COLO668 (cell line): Measurements from ENCODE around the gene TMEM185B.
"Not testable (repeated sequence)": the region's sequence is repeated elsewhere in the genome, so short reads cannot be mapped to it uniquely, and the experiment has no call there.

Experiments
- DNase-seq: peaks from one replicate; lab custom pipeline; 2025; ENCODE audit not compliant: unreplicated experiment; lab: John Stamatoyannopoulos, UW

The TMEM185B gene

DNA sequence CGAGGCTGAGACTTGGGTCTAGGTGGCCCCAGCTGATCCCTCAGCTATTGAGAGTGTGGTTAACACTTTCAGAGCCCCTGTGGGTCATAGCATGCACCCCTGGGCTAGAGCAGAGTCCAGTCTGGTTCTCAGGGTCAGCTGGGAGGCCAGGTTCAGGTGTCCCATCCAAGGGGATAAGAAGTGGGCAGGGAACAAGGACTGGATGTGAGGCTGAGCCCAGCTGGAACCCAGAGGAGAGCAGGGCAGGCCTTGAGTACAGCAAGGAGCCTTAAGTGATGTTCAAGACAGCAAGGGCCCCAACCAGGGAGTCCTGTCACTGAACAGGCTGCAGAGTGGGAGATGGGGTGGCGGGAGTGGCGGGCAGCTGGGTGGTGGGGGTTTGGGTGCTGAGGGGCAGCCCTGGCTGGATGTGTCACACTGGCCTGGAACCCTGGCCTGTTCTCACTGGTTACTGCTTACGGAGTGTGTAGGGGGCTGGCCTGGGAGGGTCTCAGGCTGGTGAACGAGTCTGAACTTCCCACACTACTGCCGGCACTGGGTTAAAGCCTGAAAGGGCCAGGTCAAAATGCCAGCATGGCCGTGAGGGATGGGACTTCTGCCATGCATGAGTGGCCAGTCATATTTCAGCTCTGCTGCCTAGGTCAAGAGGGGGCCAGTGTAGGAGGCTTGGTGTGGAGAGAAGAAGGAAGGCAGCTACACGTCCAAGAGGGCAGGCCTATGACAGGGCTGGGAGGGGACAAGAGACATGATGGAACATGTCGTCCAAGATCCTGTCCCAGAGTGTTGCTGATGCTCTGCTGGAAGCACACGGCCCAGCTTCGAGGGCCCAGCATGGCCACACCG lies 13.6 kb downstream of the TMEM185B start:
- no peak for DNase-seq

DNA sequence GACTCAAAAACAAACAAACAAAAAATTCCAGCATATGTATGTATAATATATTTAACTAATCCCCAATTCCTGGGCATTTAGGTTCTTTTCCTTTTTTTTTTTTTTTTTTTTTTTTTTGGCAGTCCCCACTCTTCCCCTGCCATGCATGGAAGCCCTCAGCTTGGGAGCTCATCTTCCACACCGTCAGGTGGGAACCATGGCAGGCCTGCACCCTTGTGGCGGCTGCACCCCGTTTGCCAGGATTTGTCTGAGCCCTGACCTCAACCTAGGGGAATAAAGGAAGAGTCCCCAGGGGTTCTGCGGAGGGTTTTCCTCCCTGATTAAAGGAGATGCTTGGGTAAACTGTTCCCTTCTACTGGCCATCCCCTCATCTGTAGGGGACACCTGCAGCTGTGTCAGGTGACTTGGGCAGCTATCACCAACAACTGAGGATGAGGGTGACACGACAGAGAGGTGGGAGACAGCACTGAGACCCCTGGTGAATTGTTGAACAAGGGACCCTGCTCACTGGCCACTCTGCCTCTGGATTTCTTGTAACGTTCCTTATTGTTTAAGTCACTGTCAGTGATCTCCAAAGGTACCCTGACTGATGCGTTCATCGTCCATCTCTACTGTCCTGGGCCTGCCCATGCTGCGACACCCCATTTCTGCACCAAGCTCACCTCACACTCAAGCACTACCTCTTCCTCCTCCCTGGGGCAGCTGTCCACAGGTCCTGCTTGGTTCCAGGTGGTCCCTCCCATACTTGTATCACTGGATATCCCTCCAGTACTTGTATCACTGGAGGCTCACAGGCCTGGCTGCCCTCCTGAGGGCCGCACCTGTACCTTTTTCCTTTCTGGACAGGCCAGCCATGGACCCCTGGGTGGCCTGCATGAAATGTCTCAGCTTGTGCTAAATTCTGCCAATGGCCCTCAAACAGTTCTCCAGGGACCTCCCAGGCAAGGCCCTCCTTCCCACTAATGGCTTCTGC lies 14.5 kb downstream of the TMEM185B start:
- DNase-seq: no peak

DNA sequence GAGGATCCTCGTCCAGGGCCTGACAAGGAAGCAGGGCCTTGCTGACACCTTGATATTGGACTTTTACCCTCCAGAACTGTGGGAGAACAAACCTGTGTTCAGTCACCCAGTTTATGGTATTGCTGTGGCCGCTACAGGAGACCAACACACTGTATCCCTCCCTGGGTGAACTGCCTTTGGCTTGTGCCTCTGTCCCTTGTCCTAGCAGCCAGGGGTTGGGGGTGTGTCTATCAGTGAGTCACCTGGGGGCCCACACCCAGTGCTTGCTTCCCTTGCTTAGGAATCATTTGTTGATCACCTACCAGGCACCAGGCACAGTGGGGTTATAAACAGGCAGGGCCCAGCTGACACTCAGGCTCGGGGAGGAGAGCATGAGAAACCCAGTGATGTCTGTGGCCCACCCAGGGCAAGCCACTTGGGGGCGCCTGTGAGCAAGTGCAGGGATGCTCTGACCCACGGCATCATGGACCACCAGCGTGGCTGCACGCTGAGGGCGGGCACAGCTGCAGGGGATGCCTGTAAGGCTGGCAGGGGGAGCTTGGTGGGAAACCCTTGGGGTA lies 17.1 kb downstream of the TMEM185B start:
- peak; percentile 29 for DNase-seq

DNA sequence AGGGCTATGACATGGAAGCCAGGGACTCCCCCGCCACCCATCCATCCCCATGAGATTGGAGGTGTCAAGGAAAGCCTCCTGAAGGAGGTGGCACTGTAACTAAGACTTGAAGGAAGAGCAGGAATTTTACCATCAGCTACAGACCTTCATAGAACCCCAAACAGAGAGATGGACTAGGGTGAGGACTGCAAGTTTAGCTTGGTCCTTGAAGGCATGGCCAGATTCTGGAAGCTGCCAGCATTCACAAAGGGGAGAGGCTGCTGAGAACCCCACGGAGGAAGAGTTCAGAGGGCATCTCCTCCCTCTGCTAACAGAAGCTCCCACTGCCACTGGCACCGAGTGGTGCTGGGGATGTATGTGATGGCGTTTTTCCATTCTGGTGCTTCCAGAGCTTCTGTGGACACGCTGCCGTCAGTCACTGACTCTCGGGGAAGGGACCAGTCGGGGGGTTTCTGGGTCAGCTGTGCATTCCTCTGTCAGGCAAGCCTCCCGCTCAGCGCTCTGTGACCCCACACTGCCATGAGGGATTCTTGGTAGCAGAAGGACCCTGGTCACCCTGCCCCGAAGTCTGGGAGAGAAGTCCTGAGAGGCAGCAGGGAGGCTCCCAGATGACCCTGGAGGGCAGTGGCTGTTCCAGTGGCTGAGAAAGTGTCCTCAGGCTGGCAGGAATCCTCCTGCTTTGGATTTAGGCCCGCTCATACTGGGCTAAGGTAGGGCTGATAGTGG lies 18.1 kb downstream of the TMEM185B start:
- no peak for DNase-seq

DNA sequence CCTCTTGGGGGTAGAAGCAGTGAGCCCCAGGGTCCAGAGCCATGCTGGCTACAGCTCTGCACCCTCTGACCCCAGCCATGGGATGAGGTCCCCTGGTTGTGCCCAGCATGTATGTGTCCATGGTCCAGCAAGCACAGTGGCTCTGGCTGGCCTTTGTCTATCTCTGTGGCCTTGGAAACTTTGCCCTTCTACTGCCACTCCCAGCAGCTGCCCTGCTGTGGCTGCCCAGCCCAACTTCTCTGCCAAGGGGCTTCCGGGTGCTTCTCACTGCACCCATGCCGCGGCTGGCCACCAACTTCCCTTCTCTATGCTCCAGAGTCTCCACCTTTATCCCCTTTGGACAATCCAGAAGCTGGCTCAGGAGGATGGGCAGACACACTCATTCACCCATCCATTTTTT lies 18.8 kb downstream of the TMEM185B start:
- DNase-seq: no peak

DNA sequence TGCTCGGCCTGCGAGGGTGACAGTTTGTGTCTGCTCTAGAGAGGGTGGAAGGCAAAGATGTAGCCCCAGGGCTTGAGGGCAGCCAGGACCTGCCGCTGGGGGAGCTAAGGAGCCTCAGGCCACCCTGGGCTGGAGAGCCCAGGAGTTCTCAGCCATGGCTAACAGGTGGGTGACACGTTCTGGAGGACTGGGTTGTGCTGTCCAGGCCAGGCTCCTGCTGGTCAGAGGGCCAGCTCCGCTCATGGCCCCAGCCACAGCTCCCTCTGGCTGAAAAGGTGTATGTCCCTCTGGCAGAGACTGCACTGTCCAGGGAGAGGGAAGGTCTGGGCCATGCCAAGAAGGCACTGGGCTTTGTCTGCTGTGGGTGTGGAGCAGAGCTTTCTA lies 19.2 kb downstream of the TMEM185B start:
- no peak for DNase-seq

DNA sequence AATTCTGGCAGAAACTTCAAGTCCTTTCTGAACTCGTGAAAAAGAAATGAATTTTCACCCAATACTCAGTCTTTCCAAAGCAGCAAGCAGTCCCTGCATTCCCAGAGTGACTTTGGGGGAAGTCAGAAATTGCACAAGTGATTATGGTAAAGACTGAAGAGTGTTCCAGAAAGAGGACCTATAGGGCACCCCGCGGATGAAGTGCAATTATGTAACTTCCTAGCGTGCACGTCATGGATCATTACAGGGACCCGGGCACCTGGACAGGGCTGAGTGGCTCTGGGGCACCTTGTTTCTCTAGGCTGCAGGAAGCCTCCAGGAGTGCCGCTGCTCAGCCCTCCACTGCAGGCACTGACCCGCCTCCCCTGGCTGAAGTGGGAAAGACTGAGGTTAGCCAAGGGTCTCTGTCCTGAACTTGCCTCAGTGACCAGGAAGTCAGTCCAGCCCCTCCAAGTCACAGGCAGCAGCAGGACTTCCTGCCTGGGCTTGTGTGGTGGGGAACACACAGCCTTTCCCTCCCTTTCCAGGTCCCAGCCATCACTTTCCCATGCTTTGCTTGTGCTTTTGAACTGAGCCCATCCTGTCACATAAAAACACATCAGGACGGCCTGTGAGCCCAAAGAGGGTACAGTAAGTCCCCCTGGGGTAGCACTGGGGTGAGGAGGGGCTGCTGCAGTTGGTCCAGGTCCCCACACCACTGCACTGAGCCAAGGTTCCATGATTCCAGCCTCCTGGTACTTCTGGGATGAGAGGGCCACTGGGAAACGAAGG lies 19.8 kb downstream of the TMEM185B start:
- DNase-seq: no peak

DNA sequence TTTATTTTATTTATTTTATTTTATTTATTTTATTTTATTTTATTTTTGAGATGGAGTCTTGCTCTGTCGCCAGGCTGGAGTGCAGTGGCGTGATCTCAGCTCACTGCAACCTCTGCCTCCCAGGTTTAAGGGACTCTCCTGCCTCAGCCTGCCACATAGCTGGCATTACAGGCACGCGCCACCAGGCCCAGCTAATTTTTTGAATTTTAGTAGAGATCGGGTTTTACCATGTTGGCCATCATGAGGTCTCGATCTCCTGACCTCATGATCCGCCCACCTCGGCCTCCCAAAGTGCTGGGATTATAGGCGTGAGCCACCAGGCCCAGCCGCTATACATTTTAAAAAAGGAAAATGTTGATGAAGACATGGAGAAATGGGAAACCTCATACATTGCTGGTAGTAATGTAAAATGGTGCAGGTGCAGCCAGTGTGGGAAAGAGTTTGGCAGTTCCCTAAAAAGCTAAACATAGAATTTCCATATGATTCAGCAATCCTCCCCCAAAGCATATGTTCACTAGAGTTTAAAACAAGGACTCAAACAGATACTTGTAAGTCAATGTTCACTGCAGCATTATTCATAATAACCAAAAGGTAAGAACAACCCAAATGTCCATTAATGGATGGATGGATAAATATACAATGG lies 23.3 kb downstream of the TMEM185B start:
- DNase-seq: not testable (repeated sequence)

DNA sequence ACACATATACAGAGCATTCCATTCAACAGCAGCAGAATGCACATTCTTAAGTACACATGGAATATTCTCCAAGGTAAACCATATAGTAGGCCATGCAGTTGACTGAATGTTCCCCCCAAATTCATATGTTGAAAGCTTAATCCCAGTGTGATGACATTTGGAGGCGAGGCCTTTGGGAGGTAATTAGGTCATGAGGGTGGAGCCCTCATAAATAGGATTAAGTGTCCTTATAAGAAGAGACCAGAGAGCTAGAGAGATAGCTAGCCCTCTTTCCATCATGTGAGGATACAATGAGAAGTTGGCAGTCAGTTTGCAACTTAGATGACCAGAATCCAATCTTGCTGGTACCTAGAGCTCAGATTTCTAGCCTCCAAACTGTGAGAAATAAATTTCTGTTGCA lies 27.6 kb downstream of the TMEM185B start:
- DNase-seq: no peak

DNA sequence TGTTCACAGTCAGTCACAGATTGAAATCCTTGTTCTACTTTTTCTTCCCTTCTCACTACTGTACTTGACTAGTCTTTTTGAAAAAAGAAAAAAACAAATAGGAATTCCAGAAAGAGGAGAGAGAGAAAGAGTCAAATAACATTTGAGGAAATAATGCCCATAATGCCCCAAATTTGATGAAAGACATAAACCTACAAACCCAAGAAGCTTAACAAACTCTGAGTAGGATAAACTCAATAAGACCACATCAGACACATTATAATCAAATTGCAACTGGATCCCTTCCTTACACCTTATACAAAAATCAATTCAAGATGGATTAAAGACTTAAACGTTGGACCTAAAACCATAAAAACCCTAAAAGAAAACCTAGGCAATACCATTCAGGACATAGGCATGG lies 30.9 kb downstream of the TMEM185B start:
- no peak for DNase-seq

DNA sequence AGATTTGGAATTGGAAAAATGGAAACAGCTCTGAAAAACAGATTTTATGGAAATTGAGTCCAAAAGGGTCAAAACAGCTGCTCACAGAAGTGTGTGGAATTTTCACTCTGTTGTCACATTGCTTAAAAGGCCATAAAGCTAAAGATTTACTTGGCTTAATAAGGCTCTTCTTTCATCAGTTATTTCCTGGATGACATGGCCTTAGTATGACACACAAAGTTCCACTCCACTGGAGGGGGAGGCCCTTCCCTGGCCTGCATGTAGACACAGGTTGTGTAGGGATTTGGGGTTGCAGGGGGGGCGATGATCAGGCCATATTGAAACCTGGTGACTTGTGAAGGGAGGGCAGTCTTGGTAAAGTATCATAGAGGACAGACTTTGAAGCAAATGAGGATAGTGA lies 34.0 kb downstream of the TMEM185B start:
- no peak for DNase-seq

DNA sequence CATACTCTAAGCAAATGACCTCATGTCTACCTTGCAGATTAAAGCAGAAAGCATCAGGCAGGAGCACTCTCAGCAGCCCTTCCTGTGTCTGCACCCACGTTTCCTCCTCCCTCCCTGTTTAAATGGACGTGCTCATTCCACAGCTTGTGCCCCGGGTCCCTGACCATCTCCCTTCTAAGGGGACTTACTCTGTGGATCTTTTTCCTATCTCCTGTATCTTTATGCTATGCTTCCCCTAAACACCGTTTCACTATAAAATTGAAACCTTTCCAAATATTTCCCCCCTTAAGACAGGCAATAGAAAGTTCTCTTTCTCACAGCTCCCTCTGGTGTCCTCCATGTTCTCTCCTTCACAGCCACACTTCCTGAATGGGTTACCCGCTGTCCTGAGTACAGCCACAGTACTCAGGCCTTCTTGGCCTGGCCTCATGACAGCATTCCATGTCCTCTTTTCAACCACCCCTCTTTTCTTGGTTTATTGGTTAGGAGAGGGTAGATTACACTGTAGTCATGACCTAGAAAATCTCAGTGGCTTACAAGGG lies 41.1 kb downstream of the TMEM185B start:
- DNase-seq: no peak

DNA sequence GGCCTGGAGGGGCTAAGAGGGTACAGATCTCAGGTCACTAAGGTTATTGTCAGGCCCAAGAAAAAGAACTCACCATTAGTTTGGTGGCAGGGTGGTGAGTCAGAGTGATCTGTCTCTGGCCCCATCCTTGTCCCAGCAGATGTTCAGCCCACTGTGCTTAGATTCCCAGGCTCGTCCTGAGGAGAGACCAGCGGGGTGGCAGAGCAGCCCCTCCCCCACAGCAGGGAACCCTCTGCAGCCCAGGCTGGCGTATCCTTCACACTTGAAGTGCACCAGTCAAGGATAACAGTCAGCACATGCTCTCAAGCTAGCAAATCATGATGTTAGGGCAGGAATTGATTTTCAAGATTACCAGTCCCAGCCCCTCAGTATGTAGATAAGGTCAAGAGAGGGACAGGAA lies 43.1 kb downstream of the TMEM185B start:
- DNase-seq: no peak

DNA sequence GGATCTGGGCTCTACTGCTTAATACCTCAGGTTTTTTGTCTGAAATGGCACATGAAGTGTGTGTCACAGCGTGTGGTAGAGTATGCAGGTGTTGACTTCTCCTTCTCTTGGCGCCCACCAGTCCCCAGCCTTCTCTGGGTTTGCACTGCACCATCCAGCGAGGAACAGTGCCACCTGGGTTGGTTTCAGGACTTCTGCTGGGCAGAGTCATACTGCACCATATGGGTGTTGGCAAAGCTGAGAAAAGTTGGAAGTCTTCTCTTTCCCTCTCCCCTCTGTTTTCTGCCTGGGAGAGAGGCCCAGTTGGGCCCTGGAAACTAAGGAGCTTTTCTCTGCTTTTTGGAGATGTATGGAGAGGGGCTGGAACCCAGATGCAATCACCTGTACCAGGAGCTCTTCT lies 43.8 kb downstream of the TMEM185B start:
- DNase-seq: no peak

DNA sequence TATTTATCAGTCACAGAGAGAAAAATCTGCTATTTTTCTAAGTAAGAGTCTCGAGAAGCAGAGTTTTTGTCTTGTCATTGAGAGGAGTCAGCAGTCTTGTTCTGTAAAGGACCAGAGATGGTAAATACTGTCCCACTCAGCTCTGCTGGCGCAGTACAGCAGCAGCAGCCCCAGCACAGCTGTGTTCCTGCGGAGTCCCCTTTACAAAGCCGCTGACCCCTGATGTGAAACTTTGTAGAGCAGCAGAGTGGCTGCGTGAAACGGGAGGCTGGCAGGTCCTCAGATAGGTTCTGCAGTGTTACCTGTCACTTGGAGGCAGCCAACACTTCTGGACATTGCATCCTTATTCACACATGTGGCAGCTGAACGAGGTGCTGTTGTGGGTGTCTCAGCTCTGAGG lies 45.2 kb downstream of the TMEM185B start:
- no peak for DNase-seq

DNA sequence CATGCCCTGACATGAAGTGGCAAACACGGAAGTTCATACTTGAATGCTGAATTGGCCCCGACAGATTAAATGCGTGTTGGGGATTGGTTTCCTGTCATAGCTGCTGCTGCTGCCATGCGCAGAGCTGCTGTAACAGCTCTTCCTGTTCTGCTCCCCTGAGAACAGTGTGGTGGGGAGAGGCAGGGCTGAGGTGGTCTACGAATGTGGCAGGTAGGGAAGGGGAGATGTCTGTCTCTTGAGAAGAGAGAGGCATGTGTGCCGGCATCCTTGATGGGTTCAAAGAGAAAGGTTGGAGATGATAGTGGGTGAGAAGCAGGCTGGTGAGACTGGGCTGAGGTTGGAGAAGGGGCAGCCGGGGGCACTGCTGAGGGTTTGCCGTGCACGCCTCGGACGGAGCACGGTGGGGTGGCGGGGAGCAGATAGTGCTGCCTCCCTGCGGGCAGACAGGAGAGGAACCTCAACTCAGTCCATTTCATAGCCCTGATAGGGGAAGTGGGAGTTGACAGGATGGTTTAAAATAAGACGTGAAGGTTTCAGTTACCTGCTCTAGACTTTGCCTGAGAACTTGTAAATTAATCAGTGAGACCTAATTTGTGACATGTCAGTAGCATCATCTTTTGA lies 46.1 kb downstream of the TMEM185B start:
- no peak for DNase-seq

DNA sequence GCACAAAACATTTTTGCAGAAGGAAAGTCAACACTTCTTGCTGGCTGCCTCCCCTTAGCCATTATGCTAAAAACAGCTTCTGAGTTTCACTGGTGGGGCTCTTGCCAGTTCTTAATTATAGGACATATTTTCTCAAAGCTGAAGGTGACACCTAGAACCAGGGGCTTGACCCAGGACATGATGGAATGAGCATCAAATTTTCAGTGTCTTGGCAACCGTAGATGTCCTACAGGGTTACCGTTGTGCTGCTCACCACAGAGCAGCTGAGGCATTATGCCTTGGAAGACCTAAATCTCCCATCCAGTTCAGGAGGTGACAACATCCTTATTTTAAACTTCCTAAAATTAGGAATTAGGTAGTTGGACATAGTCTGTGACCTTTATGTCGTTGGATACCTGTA lies 46.7 kb downstream of the TMEM185B start:
- DNase-seq: no peak

DNA sequence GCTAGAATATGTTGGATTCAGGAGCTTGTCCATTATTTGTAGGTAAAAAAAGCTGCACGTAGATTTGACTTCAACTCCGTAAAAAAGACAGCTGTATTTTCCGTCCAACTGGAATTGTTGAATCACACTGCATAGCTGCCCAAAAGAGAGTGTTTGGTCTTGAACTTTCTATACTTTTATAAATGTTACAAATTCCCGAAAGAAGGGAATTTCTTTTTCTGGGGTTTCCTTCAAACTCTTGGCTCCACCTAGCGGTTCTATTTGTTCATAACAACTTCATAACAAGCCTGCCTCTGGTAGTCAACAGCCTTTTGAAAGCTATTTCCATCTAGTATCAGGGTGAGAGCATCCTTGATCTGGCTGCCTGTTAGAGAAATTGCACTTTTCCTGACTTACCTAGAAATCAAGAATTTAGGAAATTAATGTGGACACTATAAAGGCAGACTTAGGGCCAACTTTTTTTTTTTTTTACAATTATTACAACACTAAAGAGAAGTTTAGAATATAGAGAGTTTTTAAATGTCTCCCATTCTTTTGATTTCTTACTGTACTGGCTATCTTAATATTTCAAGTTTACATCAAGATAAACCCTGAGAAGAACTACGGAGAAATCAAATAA lies 48.1 kb downstream of the TMEM185B start:
- DNase-seq: peak; percentile 15
